Tibial artery (tissue), 4 donors: Measurements from ENCODE around the gene RERG.
"Not testable (repeated sequence)": the region's sequence is repeated elsewhere in the genome, so short reads cannot be mapped to it uniquely, and the experiment has no call there.

Source experiments
- DNase-seq, 2 donors: peaks; one replicate each; pipeline ENCODE4 v3.0.0-alpha.2; 2019
- H3K27ac ChIP-seq, 2 donors: fragments of 200-600 bp; sonication (generic) in 1 of 2; 1 replicate in 1 of 2; 2 replicates in 1 of 2; pipeline ENCODE4 v1.5.1; 2018 to 2019; ENCODE audit warnings: mild to moderate bottlenecking in 1 of 2
- H3K27me3 ChIP-seq, 2 donors: fragments of 200-600 bp; sonication (generic) in 1 of 2; one replicate each; pipeline versions ENCODE4 v1.5.1 to v1.6.0; 2016 to 2019
- H3K36me3 ChIP-seq, 3 donors: fragments of 200-600 bp; sonication (generic) in 2 of 3; one replicate each; pipeline ENCODE4 v1.5.1; 2016 to 2019; ENCODE audit warnings: mild to moderate bottlenecking in 2 of 3
- H3K4me1 ChIP-seq, 4 donors: fragments of 200-600 bp; sonication (generic) in 2 of 4; 1 replicate in 3 of 4; 2 replicates in 1 of 4; pipeline ENCODE4 v1.5.1; 2016 to 2019
- H3K4me3 ChIP-seq, 2 donors: fragments of 200-600 bp; sonication (generic) in 1 of 2; 1 replicate in 1 of 2; 2 replicates in 1 of 2; pipeline ENCODE4 v1.5.1; 2018 to 2019; ENCODE audit warnings: mild to moderate bottlenecking in 2 of 2
- H3K9me3 ChIP-seq, 3 donors: fragments of 200-600 bp; sonication (generic) in 1 of 3; one replicate each; pipeline ENCODE4 v1.5.1; 2016 to 2019
- CTCF ChIP-seq, 2 experiments: fragments of 200-600 bp in 1 of 2; fragments of 450-650 bp in 1 of 2; IDR thresholded peaks; one replicate each; pipeline ENCODE4 v1.5.1; 2017 to 2019; ENCODE audit warnings: antibody characterized with exemption in 2 of 2, mild to moderate bottlenecking in 1 of 2, moderate library complexity in 1 of 2
- intact Hi-C: fragments of 100-400 bp; cut with DNase I; formaldehyde crosslinking; loops from one replicate; pipeline ENCODE4 v1.15.0; 2023; ENCODE audit warnings: low total_unique reads

The RERG gene

GRCh38 chr12:15090441-15090840 is 130.8 kb downstream of the RERG start:
- no peak for TF ChIP-seq CTCF (IDR thresholded peaks at IDR 0.05)
- DNase-seq = no peak
- Histone ChIP-seq H3K9me3 (no peaks in the 10 kb centered on the region), H3K36me3 (no peaks in the 10 kb centered on the region), H3K27me3 (no peaks in the 10 kb centered on the region), H3K4me3 (no peak overlapping the region), H3K4me1 (peaks cover 0 to 51% (median 9%) of the 10 kb centered on the region in 4 donors), H3K27ac (peak overlapping the region; percentile 67 to 69)
- intact Hi-C loops = no loop called here

- no peak for TF ChIP-seq CTCF (IDR thresholded peaks at IDR 0.05)
- Histone ChIP-seq H3K36me3 (no peaks in the 10 kb centered on the region), H3K4me1 (peaks cover 0 to 49% (median 9%) of the 10 kb centered on the region in 4 donors), H3K4me3 (no peak overlapping the region), H3K9me3 (no peaks in the 10 kb centered on the region), H3K27ac (peak overlapping the region; percentile 67 to 69), H3K27me3 (no peaks in the 10 kb centered on the region)
- no peak for DNase-seq
- intact Hi-C loops = no loop called here
Observed at GRCh38 chr12:15088105-15088504, 133.1 kb downstream of the RERG start.

GRCh38 chr12:15077751-15078150 is 143.5 kb downstream of the RERG start:
- H3K4me3 ChIP-seq, H3K9me3 ChIP-seq, intact Hi-C loops, H3K4me1 ChIP-seq, DNase-seq, H3K36me3 ChIP-seq, H3K27me3 ChIP-seq, H3K27ac ChIP-seq: not testable (repeated sequence)

- Histone ChIP-seq H3K36me3 (no peaks in the 10 kb centered on the region), H3K9me3 (no peaks in the 10 kb centered on the region), H3K27ac (no peak overlapping the region), H3K27me3 (no peaks in the 10 kb centered on the region), H3K4me1 (no peaks in the 10 kb centered on the region), H3K4me3 (no peak overlapping the region)
- DNase-seq = no peak
- no peak for TF ChIP-seq CTCF (IDR thresholded peaks at IDR 0.05)
- intact Hi-C loops = no loop called here
Observed at GRCh38 chr12:15074351-15074750, 146.9 kb downstream of the RERG start.

- intact Hi-C loops = no loop called here
- Histone ChIP-seq H3K27ac (no peak overlapping the region), H3K27me3 (no peaks in the 10 kb centered on the region), H3K4me1 (peaks cover 0 to 4% (median 0%) of the 10 kb centered on the region in 4 donors), H3K4me3 (no peak overlapping the region), H3K36me3 (no peaks in the 10 kb centered on the region), H3K9me3 (no peaks in the 10 kb centered on the region)
- TF ChIP-seq CTCF (IDR thresholded peaks at IDR 0.05) = no peak
- DNase-seq = no peak
Observed at GRCh38 chr12:15059123-15059522, 162.1 kb downstream of the RERG start.
